NCI-H128 (cell line): ENCODE results near the gene MYF5.

ENCODE experiments used
- DNase-seq: peaks from one replicate; lab custom pipeline; 2025; ENCODE audit not compliant: unreplicated experiment; lab: John Stamatoyannopoulos, UW

Gene MYF5

DNA sequence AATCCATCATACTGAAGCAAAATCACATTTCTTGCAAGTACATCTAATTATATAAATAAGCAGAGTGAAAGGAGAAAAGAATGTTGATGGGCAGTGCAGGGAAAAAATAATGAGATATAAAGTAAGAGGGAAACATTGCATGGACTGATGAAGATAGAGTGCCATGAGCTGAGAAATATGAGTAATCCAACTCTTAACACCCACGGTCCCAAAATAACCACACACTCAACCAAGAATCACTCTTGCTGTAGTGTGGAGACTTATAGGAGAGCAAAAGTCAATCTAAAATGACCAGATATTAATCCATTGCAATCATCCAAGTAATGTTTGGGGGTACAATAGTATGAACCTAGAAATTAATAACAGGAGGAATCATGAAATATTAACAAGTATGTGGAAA is 40.2 kb downstream of the MYF5 start:
- no peak for DNase-seq

DNA sequence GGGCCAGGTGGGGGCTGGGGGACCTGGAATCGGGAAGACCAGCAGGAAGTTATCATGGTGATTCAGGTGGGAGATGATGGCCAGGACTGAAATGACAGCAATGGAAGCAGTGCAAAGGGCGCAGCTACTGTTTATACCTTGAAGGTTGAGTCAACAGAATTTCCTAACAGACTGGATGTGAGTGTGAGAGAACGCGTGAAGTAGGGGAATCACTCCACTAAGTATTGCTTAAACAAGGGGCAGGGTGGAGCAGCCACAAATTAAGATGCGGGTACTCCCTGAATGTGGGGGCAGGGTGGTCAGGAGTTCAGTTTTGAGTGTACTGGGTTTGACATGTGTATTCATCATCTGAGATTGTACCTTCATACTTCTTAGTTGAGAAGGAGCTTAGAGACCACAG is 45.1 kb downstream of the MYF5 start:
- DNase-seq = no peak

- peak; percentile 16 for DNase-seq
These were observed 47.2 kb downstream of the MYF5 start for GRCh38 chr12:80763874-80764273.

DNA sequence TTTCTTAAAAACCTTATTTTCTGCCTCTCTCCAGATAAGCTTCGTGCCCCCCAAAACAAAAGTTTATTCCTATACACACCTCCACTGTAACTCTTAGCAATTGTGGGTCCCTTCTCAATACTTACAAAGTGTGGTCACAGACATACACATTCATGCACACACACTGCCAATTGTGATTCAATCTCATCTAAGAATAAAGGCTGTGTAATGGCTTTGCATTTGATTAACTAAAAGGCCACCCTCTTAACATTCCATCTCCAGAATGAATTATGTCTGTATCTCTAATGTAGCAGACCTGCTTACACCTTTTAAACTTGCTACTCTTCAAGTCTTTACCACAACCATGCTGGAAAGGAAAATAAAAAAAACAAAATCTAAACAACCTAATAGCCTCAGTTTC is 49.5 kb downstream of the MYF5 start:
- DNase-seq = no peak

DNA sequence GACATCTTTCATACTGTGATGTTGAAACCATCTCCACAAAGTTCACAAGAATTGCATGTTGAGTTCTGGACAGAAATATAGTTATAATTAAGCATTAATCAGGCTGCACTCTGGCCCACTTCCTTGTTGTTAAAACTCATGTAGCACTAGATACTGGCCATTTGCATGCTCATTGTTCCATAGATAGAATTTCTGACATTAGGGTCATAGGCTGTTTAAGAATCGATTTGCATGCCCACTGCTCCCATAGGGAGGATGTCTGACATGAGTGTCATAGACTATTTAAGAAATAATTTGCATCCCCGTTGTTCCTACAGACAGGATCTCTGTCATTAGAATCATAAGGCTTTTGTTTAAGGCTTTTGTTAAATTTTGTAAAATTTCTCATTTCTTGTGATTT is 50.2 kb downstream of the MYF5 start:
- DNase-seq = no peak
